Measurements from ENCODE around the gene ADAMTS8.

The ADAMTS8 gene

GRCh38 chr11:130462101-130462885, 33.9 kb upstream of the ADAMTS8 start:
- DNase-seq (ENCODE audit: low read depth), result no peak

GRCh38 chr11:130459521-130459920, 31.1 kb upstream of the ADAMTS8 start:
- no peak for DNase-seq (ENCODE audit: low read depth)

GRCh38 chr11:130458410-130458729, 30.0 kb upstream of the ADAMTS8 start:
- DNase-seq (ENCODE audit: low read depth), result no peak

- DNase-seq (ENCODE audit: low read depth), result no peak
Observed at GRCh38 chr11:130457623-130458409, 29.4 kb upstream of the ADAMTS8 start.

GRCh38 chr11:130456286-130456685, 27.9 kb upstream of the ADAMTS8 start:
- no peak for DNase-seq (ENCODE audit: low read depth)

DNA sequence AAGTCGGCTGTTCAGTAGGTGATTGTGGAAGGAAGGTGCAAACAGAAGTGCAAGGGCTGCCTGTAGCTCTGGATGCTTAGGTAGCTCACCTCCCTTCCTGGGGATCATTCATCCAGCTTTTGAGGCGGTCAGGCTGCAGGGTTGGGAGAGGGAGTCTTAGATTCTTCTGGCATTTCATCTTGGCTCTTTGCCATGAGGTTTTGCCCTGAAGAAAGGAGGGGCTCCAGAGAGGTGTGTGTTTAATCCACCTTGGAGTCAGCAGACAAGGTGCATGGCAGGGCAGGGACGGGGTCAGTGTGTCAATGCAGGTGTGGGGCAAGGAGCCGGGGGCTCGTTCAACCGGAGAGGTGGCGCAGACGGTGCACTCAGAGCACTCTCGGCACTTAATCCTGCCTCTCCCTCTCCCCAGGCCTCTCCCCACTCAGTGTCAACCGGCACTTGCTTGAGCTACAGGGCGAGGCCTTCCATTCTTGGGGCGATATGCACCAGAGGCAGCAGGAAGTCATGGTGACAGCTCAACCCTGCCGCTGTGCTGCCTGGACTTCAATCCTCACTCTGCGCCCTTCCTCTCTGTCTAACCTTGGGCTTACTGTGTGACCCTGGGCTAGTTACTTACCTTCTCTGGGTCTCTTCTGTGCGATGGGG, 27.2 kb upstream of the ADAMTS8 start:
- DNase-seq (ENCODE audit: low read depth), result no peak

DNA sequence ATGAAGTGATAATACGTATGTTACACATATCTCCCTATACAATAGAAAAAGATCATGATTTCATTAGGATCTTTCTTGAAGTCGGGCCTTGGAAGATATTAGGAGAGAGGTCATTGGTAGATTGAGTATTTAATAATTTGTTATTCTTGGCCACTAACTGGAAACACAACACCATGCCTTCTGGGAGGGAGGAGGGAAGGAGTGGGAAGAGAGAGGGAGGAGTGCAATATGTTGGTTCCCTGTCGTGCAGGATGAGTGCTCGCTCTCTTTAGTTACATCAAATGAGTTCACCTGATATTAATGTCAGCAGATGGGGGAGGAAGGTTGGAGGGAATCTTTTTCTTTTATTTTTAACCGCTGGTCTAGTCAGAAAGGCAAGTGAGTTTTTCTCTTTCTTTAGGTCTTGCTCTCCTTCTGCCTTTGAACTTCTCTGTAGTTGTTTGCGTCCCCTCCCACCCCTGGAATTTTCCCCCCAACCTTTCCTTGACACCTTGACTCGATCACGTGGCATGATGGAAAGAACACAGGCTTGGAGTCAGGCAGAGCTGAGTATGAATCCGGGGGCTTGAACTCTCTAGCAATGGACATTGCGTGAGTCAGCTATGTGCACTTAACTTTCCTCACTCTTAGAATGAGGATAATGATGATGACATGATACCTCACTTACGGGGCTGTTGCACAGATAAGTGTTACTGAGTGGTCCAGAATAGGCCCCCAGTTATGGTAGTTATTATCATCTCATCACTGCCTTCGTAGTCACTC, 26.3 kb upstream of the ADAMTS8 start:
- no peak for DNase-seq (ENCODE audit: low read depth)

DNA sequence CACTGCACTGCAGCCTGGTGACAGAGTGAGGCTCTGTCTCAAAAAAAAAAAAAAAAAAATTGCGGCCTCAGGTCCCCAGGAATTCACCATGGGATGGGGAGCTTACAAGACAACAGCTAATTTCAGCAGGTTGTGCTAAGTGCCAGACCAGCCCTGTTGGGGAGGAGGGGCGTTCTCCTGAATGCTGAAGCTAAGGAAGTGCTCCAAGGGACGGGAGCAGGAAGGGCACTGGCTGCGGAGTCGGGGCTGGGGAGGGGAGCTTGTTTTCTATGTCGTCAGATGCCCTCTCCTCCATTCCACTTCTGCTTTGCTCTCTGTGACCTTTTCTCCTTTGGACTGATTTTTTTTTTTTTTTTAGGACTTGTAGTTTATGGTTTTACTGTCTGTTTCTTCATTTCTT, 24.5 kb upstream of the ADAMTS8 start:
- DNase-seq (ENCODE audit: low read depth), result no peak

DNA sequence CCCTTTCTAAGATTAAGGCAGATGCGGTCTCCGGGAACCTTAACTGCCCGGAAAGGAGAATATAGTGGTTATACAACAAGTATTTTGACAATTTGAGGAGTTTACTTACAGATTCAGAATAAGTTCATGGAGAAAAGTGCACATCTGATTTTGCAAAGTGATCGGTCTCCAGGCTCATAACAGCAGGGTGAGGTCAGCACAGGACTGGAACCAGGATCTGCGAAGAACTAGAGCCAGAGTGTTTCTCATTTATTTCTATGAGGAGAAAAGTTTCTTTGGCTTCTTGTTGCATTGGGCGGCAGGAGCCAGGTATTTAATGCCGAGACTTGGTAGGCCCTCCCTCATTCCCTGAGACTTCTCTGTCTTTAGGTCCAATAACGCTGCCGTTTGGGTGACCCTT, 23.8 kb upstream of the ADAMTS8 start:
- DNase-seq (ENCODE audit: low read depth), result no peak

GRCh38 chr11:130451231-130452019, 23.0 kb upstream of the ADAMTS8 start:
- DNase-seq (ENCODE audit: low read depth), result no peak

DNA sequence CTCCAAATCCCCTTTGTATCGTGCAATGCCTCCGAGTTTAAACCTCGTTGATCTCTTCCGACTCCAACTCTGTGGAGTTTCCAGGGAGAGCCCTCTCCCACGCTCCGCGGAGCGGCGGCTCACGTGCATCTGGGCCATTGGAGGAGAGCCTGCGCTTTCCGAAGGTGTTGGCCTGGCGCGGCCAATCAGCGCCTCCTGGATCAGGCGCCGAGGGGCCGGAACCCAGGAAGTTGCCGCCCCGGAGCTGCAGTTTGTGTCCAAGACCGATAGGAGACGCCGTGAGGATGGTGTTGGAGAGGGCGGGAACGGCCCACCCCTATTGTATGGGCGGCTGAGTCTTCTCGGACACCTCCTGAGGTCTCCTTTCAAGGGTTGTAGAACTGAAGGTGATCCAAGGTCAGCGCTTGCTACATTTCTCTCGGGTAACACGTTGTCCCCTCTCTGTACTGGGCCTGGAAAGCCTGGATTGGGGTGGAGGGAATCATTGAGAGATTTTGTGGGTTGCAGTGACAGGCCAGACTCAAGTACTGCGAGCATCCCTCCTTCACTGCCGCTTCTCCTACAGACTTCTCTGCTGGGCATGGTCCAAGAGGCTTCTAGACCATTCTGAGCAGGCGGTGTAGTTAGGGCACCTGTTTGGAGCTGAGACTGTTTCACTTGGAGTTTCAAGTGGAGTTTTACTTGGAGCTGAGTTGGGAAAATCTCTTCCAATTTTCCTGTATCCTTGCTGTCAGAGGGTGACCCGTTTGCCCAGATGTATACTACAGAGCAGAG, 21.8 kb upstream of the ADAMTS8 start:
- no peak for DNase-seq (ENCODE audit: low read depth)

- no peak for DNase-seq (ENCODE audit: low read depth)
Observed at GRCh38 chr11:130449310-130449990, 21.0 kb upstream of the ADAMTS8 start.

- no peak for DNase-seq (ENCODE audit: low read depth)
Observed at GRCh38 chr11:130448416-130449309, 20.3 kb upstream of the ADAMTS8 start, which contains the start of gene ADAMTS15. ADAMTS15 (plus strand) TSS chr11:130448645; CDS start chr11:130448974, 329 bp downstream.

DNA sequence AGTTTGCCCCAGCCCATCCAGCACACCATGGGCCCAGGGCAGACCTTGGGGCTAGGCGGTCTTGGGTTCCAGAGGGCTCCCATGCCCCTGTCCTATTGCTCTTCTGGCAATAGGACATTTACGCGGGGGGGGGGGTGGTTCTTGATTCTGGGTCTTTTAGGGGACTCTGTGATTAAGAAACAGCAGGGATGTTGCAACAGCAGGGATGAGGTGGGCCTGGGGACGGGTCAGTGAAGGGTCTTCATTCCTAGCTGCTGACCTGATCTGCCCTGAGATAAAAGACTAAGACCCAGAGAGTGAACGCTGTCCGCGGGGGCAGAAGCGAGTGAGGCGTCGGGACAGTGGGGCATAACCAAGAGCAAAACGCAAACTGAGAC, 19.6 kb upstream of the ADAMTS8 start:
- DNase-seq (ENCODE audit: low read depth), result no peak

DNA sequence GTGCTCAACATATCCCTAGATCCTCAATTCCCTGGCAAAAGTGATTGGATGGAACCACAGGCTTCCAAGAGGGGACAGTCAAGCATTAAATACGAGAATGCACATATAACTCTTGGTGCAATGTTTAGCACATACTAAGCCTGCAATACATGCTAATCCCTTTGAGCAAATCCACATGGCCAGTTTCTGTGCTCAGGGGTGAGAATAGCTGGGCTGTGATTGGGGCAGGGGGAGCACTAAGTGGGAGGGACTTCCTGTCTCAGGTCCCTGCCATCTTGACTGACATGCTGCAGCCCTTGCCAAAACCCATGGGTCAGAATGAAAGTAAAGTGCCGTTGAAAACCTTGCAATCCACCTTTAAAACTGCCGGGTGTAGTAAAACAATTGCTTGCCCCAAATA, 17.4 kb upstream of the ADAMTS8 start:
- no peak for DNase-seq (ENCODE audit: low read depth)

GRCh38 chr11:130442737-130443136, 14.3 kb upstream of the ADAMTS8 start:
- peak; percentile 44 for DNase-seq (ENCODE audit: low read depth)

- DNase-seq (ENCODE audit: low read depth), result no peak
Observed at GRCh38 chr11:130441719-130442118, 13.3 kb upstream of the ADAMTS8 start.

- DNase-seq (ENCODE audit: low read depth), result no peak
Observed at GRCh38 chr11:130439876-130440275, 11.5 kb upstream of the ADAMTS8 start.

DNA sequence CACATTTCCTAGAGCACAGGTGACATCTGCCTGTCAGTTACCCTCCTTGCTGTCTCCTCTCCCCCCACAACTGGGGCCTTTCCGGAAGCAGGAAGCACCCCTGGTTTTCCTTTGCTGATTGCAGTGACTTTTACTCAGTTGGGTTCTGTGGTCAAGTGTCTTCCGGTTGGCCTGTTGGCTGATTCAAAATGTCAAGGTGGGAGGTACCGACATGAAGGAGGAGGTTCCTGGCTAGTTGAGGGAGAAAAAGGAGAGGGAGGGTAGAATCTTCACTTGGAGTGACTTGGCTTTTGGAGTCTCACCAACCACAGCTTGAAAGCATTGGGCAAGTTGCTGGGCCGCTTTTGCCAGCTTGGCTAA, 10.7 kb upstream of the ADAMTS8 start:
- no peak for DNase-seq (ENCODE audit: low read depth)

All from GM04504 (cell line).